Stimulated activated CD4-positive, alpha-beta T cell treated with anti-CD3 and anti-CD28 coated beads, Interleukin-1b, Interleukin-23, amount 100 ng/mL, for 4 hours (primary cell): ENCODE results near the gene LRRTM4.
"Not testable (repeated sequence)": the region's sequence is repeated elsewhere in the genome, so short reads cannot be mapped to it uniquely, and the experiment has no call there.

ENCODE experiments used
- DNase-seq, 2 donors: peaks; one replicate each; pipeline ENCODE4 v3.0.0-alpha.2; 2020; ENCODE audit warnings: low read depth in 2 of 2

LRRTM4 gene

GRCh38 chr2:76866464-76866863, 655.7 kb downstream of the LRRTM4 start:
- DNase-seq = no peak

- no peak for DNase-seq
These were observed 659.3 kb downstream of the LRRTM4 start for GRCh38 chr2:76862901-76863300.

GRCh38 chr2:76861708-76862107, 660.5 kb downstream of the LRRTM4 start:
- DNase-seq = no peak

GRCh38 chr2:76851000-76851399, 671.2 kb downstream of the LRRTM4 start:
- DNase-seq = no peak

GRCh38 chr2:76849086-76849485, 673.1 kb downstream of the LRRTM4 start:
- DNase-seq = no peak

- no peak for DNase-seq
These were observed 682.4 kb downstream of the LRRTM4 start for GRCh38 chr2:76839826-76840225.

GRCh38 chr2:76829374-76830234, 692.6 kb downstream of the LRRTM4 start:
- no peak for DNase-seq

GRCh38 chr2:76826691-76827090, 695.5 kb downstream of the LRRTM4 start:
- no peak for DNase-seq

- no peak for DNase-seq
These were observed 696.8 kb downstream of the LRRTM4 start for GRCh38 chr2:76825140-76825970.

- DNase-seq = no peak
These were observed 700.4 kb downstream of the LRRTM4 start for GRCh38 chr2:76821731-76822130.

GRCh38 chr2:76813084-76813483, 709.1 kb downstream of the LRRTM4 start:
- DNase-seq = no peak

GRCh38 chr2:76812156-76812555, 710.0 kb downstream of the LRRTM4 start:
- no peak for DNase-seq

- no peak for DNase-seq
These were observed 713.0 kb downstream of the LRRTM4 start for GRCh38 chr2:76809136-76809535.

GRCh38 chr2:76808732-76809131, 713.4 kb downstream of the LRRTM4 start:
- DNase-seq = no peak

GRCh38 chr2:76793647-76794334, 728.4 kb downstream of the LRRTM4 start:
- no peak for DNase-seq

GRCh38 chr2:76781313-76781712, 740.9 kb downstream of the LRRTM4 start:
- DNase-seq = not testable (repeated sequence)

- no peak for DNase-seq
These were observed 758.9 kb downstream of the LRRTM4 start for GRCh38 chr2:76763276-76763675.

- no peak for DNase-seq
These were observed 761.8 kb downstream of the LRRTM4 start for GRCh38 chr2:76760367-76760704.

- no peak for DNase-seq
These were observed 762.4 kb downstream of the LRRTM4 start for GRCh38 chr2:76759634-76760366.

GRCh38 chr2:76752506-76752905, 769.7 kb downstream of the LRRTM4 start:
- no peak for DNase-seq

- no peak for DNase-seq
These were observed 772.3 kb downstream of the LRRTM4 start for GRCh38 chr2:76749858-76750257.
